K562 (cell line): ENCODE results near the gene WHAMM. TPM values are rescaled to one million over a fixed set of nuclear protein-coding genes. Genes with fewer than 3 reads are reported as not detected.

Source experiments
- CBX8 ChIP-seq: fragments of 200-600 bp; sonication (generic); IDR thresholded peaks from 2 replicates; pipeline ENCODE4 v1.6.1; 2012; ENCODE audit warnings: borderline replicate concordance, mixed run types, low read depth, mild to moderate bottlenecking, moderate library complexity, mixed read lengths, low read length, control low read depth, inconsistent platforms; ENCODE audit not compliant: poor library complexity, severe bottlenecking; ENCODE audit errors: extremely low read depth
- CREBBP ChIP-seq: IDR thresholded peaks from one replicate; pipeline ENCODE4 v1.6.1; 2012; ENCODE audit warnings: low read depth, mild to moderate bottlenecking, control low read depth, inconsistent platforms, low read length
- DIDO1 ChIP-seq: fragments of 450-650 bp; IDR thresholded peaks from 2 replicates; pipeline ENCODE4 v1.6.1; 2016; ENCODE audit warnings: low read depth, missing biosample characterization, missing genetic modification characterization
- ELF2 ChIP-seq: fragments of 250-450 bp; sonication (Bioruptor Pico); IDR thresholded peaks from 2 replicates; pipeline ENCODE4 v1.5.0; 2021; ENCODE audit warnings: mild to moderate bottlenecking
- EZH2 ChIP-seq: IDR thresholded peaks from 2 replicates; pipeline ENCODE4 v1.6.1; 2012; ENCODE audit warnings: low read depth, mild to moderate bottlenecking, inconsistent platforms, low read length, borderline replicate concordance
- FOXM1 ChIP-seq, 2 experiments: fragments of 450-650 bp in 1 of 2; sonication (generic) in 1 of 2; formaldehyde crosslinking in 1 of 2; IDR thresholded peaks; 2 replicates each; pipeline versions ENCODE4 v1.6.1 to v1.9.0; 2017 to 2022; ENCODE audit warnings: low read depth in 2 of 2, mild to moderate bottlenecking in 2 of 2, missing genetic modification reagents in 1 of 2, moderate library complexity in 1 of 2
- GATAD2A ChIP-seq: fragments of 450-650 bp; IDR thresholded peaks from 2 replicates; pipeline ENCODE4 v1.6.1; 2017
- HMGXB4 ChIP-seq: sonication (generic); formaldehyde crosslinking; IDR thresholded peaks from 2 replicates; pipeline ENCODE4 v1.8.1; 2023; ENCODE audit warnings: mild to moderate bottlenecking, missing genetic modification reagents
- KAT7 ChIP-seq: sonication (generic); formaldehyde crosslinking; IDR thresholded peaks from 2 replicates; pipeline ENCODE4 v1.8.0; 2022; ENCODE audit warnings: missing genetic modification reagents, mild to moderate bottlenecking, borderline replicate concordance
- MEF2D ChIP-seq: conservative IDR thresholded peaks from 2 replicates; pipeline ENCODE4 v1.6.1; 2016; ENCODE audit warnings: low read depth, missing genetic modification characterization, missing compliant biosample characterization
- NCOA6 ChIP-seq: fragments of 450-650 bp; IDR thresholded peaks from 2 replicates; pipeline ENCODE4 v1.6.1; 2017; ENCODE audit warnings: mild to moderate bottlenecking
- PATZ1 ChIP-seq: fragments of 250-450 bp; sonication (Bioruptor Pico); IDR thresholded peaks from 2 replicates; pipeline ENCODE4 v1.5.0; 2020; ENCODE audit warnings: mild to moderate bottlenecking, borderline replicate concordance
- SFPQ ChIP-seq: fragments of 200-400 bp; formaldehyde crosslinking; IDR thresholded peaks from 2 replicates; pipeline ENCODE4 v1.6.1; 2017; ENCODE audit warnings: mild to moderate bottlenecking, low read depth, low read length, moderate library complexity
- SMARCA4 ChIP-seq: fragments of 450-650 bp; IDR thresholded peaks from 2 replicates; pipeline ENCODE4 v1.6.1; 2016
- SRSF9 ChIP-seq: fragments of 200-400 bp; formaldehyde crosslinking; IDR thresholded peaks from 2 replicates; pipeline ENCODE4 v1.6.1; 2017; ENCODE audit warnings: low read depth, low read length, borderline replicate concordance
- ZBTB11 ChIP-seq, 3 experiments: fragments of 200-800 bp in 1 of 3; fragments of 250-450 bp in 1 of 3; fragments of 450-650 bp in 1 of 3; sonication (Bioruptor Pico) in 1 of 3; sonication (Bioruptor generic) in 1 of 3; formaldehyde crosslinking in 1 of 3; IDR thresholded peaks; 2 replicates each; pipeline versions ENCODE4 v1.6.1 to v1.8.0; 2016 to 2022; ENCODE audit warnings: mild to moderate bottlenecking in 2 of 3, missing genetic modification characterization in 2 of 3, missing compliant biosample characterization in 1 of 3, moderate library complexity in 1 of 3
- ZNF134 ChIP-seq: fragments of 250-450 bp; sonication (Bioruptor Pico); conservative IDR thresholded peaks from 2 replicates; pipeline ENCODE4 v1.4.0; 2020
- ZNF3 ChIP-seq: fragments of 250-450 bp; sonication (Bioruptor Pico); IDR thresholded peaks from 2 replicates; pipeline ENCODE4 v1.5.0; 2021; ENCODE audit warnings: mild to moderate bottlenecking, moderate library complexity
- ZZZ3 ChIP-seq: fragments of 450-650 bp; IDR thresholded peaks from 2 replicates; pipeline ENCODE4 v1.6.1; 2016; ENCODE audit warnings: antibody characterized with exemption, mild to moderate bottlenecking, moderate library complexity
- polyA plus RNA-seq, 8 experiments: library from polyadenylated mRNA; depleted of rRNA in 4 of 8; stranded (reverse) in 5 of 8; unstranded in 3 of 8; fragments of >200 nt; fragmentation: Nextera tagmentation in 2 of 8; fragmentation: Illumina TruSeq in 1 of 8; extraction: Ambion mirVana in 2 of 8; extraction: Trizol in 1 of 8; gene quantifications; 2 replicates each; pipeline versions ENCODE4 v1.2.1 to v1.2.3, GENCODE V29; 2011 to 2014; ENCODE audit warnings: inconsistent platforms in 1 of 8, missing spikeins in 1 of 8
- total RNA-seq, 7 experiments: library from RNA; depleted of rRNA in 6 of 7; stranded (reverse); fragments of >200 nt in 6 of 7; fragmentation: Illumina TruSeq in 2 of 7; extraction: Trizol in 2 of 7; gene quantifications; 2 replicates each; pipeline versions ENCODE4 v1.2.1 to v1.2.3, GENCODE V29; 2011 to 2021; ENCODE audit warnings: low replicate concordance in 1 of 7

The WHAMM gene
- total and polyA plus RNA-seq, 9 of the 15 experiments (the other 6 are each of a cell fraction or from before 2014, with no cell fraction given) = 2.0 to 4.8 (median 3.6) TPM

- TF ChIP-seq GATAD2A (0 out of 2 replicates have a peak, but pooled peaks have one; percentile 16), ZZZ3 (no peak), KAT7 (no peak; the same call in 1 of the 2 replicates), EZH2 (no peak), FOXM1 (IDR thresholded peaks at IDR 0.05; ENCODE audit: low read depth) (peak; percentile 75; the same call in 1 of the 2 replicates), FOXM1 (CRISPR knock-in tag; IDR thresholded peaks at IDR 0.05; ENCODE audit: low read depth) (no peak), DIDO1 (no peak), SRSF9 (no peak), PATZ1 (CRISPR knock-in tag) (no peak), MEF2D (tag) (no peak; the same call in 1 of the 2 replicates), CREBBP (no peak), SFPQ (no peak), HMGXB4 (no peak), ZBTB11 (CRISPR knock-in tag; IDR thresholded peaks at IDR 0.05) (no peak), ELF2 (no peak), CBX8 (no peak), ZNF3 (CRISPR knock-in tag) (no peak), ZNF134 (CRISPR knock-in tag) (no peak), SMARCA4 (peak; percentile 94), NCOA6 (no peak)
Observed at GRCh38 chr15:82802497-82802896, 6.9 kb upstream of the WHAMM start (continued).
